Skeletal muscle satellite cell (primary cell): ENCODE data around the gene AXDND1.
"Not testable (repeated sequence)": the region's sequence is repeated elsewhere in the genome, so short reads cannot be mapped to it uniquely, and the experiment has no call there.

Source experiments
- H3K27me3 ChIP-seq: 2 replicates; pipeline ENCODE4 v1.7.0; 2013; ENCODE audit warnings: low read length; ENCODE audit not compliant: control insufficient read depth, insufficient read depth
- H3K36me3 ChIP-seq: 2 replicates; pipeline ENCODE4 v1.7.0; 2013; ENCODE audit warnings: mild to moderate bottlenecking, control low read depth, low read length; ENCODE audit not compliant: insufficient read depth
- H3K4me1 ChIP-seq: 2 replicates; pipeline ENCODE4 v1.7.0; 2013; ENCODE audit warnings: low read length; ENCODE audit not compliant: control insufficient read depth, insufficient read depth
- H3K4me2 ChIP-seq: 2 replicates; pipeline ENCODE4 v1.7.0; 2013; ENCODE audit warnings: mild to moderate bottlenecking, low read length
- H3K4me3 ChIP-seq: 2 replicates; pipeline ENCODE4 v1.7.0; 2013; ENCODE audit warnings: low read length
- H3K9ac ChIP-seq: 2 replicates; pipeline ENCODE4 v1.7.0; 2013; ENCODE audit warnings: mild to moderate bottlenecking, low read depth, low read length, moderate library complexity
- H3K9me3 ChIP-seq: replicated peaks from 2 replicates; pipeline ENCODE4 v1.7.0; 2013; ENCODE audit warnings: mild to moderate bottlenecking, control low read depth, low read length

Gene AXDND1

DNA sequence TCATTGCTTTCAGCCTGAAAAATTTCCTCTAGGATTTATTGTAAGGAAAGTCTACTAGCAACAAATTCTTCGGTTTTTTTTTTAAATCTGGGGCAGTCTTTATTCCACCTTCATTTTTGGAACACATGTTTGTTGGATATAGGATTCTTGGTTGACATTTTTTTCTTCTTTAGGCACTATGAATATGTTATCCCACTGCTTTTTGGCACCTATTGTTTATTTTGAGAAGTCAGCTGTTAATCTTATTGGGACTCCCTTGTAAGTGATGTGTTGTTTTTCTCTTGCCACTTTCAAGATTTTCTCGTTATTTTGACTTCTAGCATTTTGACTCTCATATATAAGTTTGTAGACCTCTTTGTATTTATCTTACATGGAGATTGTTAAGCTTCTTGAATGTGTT, 110.7 kb downstream of the AXDND1 start:
- H3K4me1 ChIP-seq, result no peaks in the 10 kb centered on the region
- no peaks in the 10 kb centered on the region for H3K9me3 ChIP-seq
- no peaks in the 10 kb centered on the region for H3K36me3 ChIP-seq
- no peaks in the 10 kb centered on the region for H3K27me3 ChIP-seq
- H3K4me2 ChIP-seq, result no peak overlapping the region
- H3K9ac ChIP-seq, result no peak overlapping the region
- H3K4me3 ChIP-seq, result no peak overlapping the region

DNA sequence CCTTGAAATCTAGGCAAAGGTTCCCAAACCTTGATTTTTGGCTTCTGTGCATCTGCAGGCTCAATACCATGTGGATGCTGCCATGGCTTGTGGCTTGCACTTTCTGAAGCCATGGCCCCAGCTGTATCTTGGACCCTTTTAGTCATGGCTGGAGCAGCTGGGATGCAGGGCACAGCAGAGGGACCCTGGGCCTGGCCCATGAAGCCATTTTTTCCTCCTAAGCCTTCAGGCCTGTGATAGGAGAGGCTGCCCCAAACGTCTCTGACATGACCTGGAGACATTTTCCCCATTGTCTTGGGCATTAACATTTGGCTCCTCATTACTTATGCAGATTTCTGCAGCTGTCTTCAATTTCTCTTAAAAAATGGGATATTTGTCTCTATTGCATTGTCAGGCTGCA, 112.6 kb downstream of the AXDND1 start:
- H3K27me3 ChIP-seq, result no peaks in the 10 kb centered on the region
- H3K4me1 ChIP-seq, result no peaks in the 10 kb centered on the region
- no peak overlapping the region for H3K4me3 ChIP-seq
- H3K9me3 ChIP-seq, result no peaks in the 10 kb centered on the region
- H3K4me2 ChIP-seq, result no peak overlapping the region
- no peak overlapping the region for H3K9ac ChIP-seq
- H3K36me3 ChIP-seq, result no peaks in the 10 kb centered on the region

DNA sequence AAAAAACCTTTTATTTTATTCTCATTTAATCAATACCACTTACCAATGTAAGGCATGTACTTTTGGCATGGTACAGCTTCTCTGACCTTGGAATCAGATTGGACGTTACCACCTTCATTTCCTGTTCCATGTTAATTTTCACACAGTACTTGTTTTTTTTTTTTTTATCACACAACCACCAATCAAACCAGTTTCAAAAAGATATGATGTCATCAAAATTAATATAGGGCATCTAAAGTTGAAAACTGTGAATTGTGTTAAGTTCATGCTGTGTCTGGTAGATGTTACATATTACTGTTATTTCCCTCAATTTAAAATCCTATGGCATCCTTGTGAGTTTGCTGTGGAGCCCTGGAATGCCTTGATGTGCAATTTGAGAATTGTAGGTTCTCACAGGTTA, 124.8 kb downstream of the AXDND1 start:
- no peaks in the 10 kb centered on the region for H3K4me1 ChIP-seq
- no peak overlapping the region for H3K9ac ChIP-seq
- H3K4me2 ChIP-seq, result no peak overlapping the region
- H3K9me3 ChIP-seq, result no peaks in the 10 kb centered on the region
- H3K27me3 ChIP-seq, result no peaks in the 10 kb centered on the region
- no peak overlapping the region for H3K4me3 ChIP-seq
- H3K36me3 ChIP-seq, result no peaks in the 10 kb centered on the region

DNA sequence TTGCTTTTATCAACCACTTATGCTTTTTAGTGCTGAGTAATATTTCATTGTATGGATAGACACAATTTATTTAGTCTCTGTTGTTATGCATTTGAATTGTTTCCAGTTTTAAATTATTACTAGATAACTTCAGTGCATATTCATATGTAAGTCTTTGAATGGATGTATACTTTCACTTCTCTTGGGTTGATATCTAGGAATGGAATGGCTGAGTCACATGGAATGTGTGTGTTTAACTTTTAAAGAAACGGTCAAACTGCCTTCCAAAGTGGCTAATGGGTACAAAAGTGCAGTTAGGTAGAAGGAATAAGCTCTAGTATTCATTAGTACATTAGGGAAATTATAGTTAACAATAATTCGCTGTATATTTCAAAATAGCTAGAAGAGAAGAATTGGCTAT, 127.6 kb downstream of the AXDND1 start:
- Histone ChIP-seq H3K4me1 (no peaks in the 10 kb centered on the region), H3K4me2 (no peak overlapping the region), H3K4me3 (no peak overlapping the region), H3K9ac (no peak overlapping the region), H3K36me3 (no peaks in the 10 kb centered on the region), H3K9me3 (no peaks in the 10 kb centered on the region), H3K27me3 (no peaks in the 10 kb centered on the region)

DNA sequence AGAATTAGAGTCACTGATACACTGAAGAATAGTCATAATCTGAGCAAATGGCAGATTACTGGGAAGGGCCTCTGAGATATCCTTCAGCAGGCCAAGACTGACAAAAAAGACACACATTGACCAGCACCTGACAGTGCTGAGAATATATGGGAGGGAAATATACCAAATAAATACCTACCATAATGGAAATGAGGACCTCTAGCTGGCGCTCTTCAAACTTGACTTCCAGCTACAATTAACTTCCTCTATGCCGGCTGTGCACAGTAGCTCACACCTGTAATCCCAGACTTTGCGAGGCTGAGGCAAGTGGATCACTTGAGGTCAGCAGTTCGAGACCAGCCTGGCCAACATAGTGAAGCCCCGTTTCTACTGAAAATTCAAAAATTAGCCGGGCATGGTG, 140.4 kb downstream of the AXDND1 start:
- Histone ChIP-seq H3K27me3 (no peaks in the 10 kb centered on the region), H3K36me3 (no peaks in the 10 kb centered on the region), H3K9ac (no peak overlapping the region), H3K4me3 (no peak overlapping the region), H3K4me2 (no peak overlapping the region), H3K4me1 (no peaks in the 10 kb centered on the region), H3K9me3 (no peaks in the 10 kb centered on the region)

DNA sequence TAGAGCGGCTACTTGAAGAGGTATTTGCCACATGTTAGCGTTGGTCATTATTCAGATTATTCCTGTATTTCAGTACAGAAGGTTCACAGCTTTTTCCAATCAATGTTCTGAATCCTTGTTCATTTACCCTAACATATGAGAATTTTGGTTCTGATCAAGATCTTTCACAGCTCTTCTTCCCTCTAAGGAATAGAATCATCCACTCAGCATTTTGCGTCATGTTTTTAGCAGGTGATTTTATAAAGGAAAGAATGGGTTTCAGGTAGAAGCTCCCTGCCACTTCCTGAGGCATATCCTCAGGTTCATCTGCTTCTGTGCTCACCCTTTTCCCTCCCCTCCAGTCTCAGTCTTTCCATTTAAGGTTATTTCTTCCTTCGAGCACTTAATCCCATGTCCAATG, 143.6 kb downstream of the AXDND1 start:
- Histone ChIP-seq H3K36me3 (no peaks in the 10 kb centered on the region), H3K4me3 (no peak overlapping the region), H3K4me2 (no peak overlapping the region), H3K4me1 (no peaks in the 10 kb centered on the region), H3K9me3 (no peaks in the 10 kb centered on the region), H3K9ac (no peak overlapping the region), H3K27me3 (no peaks in the 10 kb centered on the region)

DNA sequence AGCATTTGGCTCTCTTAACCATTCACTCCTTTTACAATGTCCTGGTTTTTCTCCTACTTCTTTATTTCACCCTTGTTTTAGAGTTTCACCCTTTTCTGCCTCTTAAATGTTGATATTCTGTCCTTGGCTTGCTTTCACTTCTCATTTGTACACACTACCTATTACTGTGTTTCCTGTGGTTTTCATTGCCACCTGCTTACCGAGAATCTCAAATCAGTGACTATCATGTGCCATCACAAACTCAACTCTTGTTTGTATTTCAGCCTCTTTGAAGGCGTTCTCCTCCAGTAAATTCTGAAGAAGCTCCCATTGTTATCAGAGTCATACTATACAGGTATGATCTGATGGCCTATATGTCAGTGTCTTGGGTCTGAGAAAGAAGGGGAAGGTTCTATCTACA, 144.3 kb downstream of the AXDND1 start:
- no peaks in the 10 kb centered on the region for H3K27me3 ChIP-seq
- H3K4me3 ChIP-seq, result no peak overlapping the region
- H3K36me3 ChIP-seq, result no peaks in the 10 kb centered on the region
- H3K9ac ChIP-seq, result no peak overlapping the region
- no peaks in the 10 kb centered on the region for H3K4me1 ChIP-seq
- H3K9me3 ChIP-seq, result no peaks in the 10 kb centered on the region
- no peak overlapping the region for H3K4me2 ChIP-seq

DNA sequence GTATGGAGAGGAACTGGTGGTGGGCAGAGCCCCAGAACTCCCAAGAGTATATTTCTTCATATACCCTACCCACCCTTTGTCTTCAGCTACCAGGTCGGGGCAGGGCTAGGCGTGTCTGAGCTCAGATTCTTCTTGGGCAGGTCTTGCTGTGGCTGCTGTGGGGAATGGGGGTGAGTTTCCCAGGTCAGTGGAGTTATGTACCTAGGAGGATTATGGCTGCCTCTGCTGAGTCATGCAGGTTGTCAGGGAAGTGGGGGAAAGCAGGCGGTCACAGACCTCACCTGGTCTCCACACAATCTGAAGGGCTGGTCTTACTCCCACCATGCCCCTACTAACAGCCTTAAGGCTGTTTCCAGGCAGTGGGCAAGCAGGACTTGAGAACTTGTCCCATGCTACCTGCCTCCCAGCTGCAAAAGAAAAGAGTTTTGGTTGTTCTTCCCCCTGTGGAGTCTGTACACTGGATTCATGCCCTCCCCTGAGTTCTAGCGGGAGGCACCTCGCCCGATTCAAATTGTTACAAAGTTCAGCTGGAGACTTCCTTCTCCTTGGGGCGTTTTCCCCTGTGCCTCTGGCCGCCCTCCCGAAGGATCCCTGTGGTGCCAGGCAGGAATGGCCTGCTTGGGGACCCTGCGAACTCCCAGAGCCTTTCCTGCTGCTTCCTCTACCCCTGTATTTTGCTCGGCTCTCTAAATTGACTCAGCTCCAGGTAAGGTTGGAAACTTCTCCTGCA, 151.4 kb downstream of the AXDND1 start:
- Histone ChIP-seq H3K4me3 (no peak overlapping the region), H3K4me2 (no peak overlapping the region), H3K4me1 (no peaks in the 10 kb centered on the region), H3K9me3 (no peaks in the 10 kb centered on the region), H3K9ac (no peak overlapping the region), H3K27me3 (no peaks in the 10 kb centered on the region), H3K36me3 (no peaks in the 10 kb centered on the region)

DNA sequence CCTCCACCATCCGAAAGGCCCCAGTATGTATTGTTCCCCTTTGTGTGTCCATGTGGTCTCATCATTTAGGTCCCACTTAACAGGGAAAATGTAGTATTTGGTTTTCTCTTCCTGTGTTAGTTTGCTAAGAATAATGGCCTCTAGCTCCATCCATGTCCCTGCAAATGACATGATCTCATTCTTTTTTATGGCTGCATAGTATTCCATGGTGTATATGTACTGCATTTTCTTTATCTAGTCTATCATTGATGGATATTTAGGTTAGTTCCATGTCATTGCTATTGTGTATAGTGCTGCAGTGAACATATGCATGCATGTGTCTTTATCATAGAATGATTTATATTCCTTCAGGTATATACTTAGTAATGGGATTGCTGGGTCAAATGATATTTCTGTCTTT, 152.8 kb downstream of the AXDND1 start:
- H3K36me3 ChIP-seq, H3K4me1 ChIP-seq, H3K4me2 ChIP-seq, H3K27me3 ChIP-seq, H3K9me3 ChIP-seq, H3K4me3 ChIP-seq, H3K9ac ChIP-seq: not testable (repeated sequence)

DNA sequence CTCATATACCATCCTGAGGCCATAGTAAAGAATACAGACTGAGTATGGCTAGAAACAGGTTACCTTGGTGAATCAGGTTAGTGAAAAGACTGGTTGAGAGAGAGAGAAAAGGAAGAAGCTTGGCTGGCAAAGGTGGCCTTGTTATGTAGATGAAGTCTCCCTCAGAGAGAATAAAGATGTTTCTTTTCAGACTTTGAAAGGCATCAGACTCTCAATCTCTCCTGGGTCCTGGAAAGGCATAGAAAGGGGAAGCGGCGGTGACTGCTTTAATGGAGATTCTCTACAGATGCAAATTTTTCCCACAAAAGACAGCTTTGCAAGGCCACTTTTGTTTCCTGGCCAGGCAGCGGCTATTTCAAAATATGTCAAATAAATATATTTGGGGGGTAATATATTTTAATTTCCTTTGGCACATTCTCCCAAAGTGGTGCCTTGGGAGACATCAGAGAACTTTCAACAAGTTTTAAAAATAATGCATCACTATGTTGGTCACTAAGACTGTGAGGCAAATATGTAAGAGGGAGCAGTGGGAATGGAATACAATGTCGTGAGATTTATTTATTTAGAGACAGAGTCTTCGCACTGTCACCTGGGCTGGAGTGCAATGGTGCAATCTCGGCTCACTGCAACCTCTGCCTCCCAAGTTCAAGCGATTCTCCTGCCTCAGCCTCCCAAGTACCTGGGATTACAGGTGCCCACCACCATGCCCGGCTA, 163.9 kb downstream of the AXDND1 start:
- Histone ChIP-seq H3K4me3 (no peak overlapping the region), H3K9ac (no peak overlapping the region), H3K4me2 (no peak overlapping the region), H3K9me3 (no peaks in the 10 kb centered on the region), H3K27me3 (no peaks in the 10 kb centered on the region), H3K4me1 (no peaks in the 10 kb centered on the region), H3K36me3 (no peaks in the 10 kb centered on the region)

DNA sequence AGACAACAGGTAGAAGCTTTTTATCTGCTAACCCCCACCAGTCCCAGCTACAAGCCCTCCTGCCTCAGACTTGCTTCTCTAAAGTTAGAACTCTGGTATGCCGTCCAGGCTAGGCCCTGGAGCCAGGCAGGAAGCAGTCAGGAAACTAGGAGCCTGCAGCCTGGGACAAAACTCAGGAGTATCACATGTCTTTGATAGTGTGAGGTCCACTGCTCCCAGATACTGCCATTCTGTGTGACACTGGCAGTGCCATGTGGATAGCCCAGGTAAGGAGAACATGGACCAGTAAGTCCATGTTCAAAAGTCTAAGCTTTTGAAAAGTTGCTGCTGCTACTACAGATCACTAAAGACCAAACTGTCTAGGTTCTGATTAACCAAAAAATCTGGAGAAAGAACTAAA, 164.6 kb downstream of the AXDND1 start:
- H3K9me3 ChIP-seq, result no peaks in the 10 kb centered on the region
- no peaks in the 10 kb centered on the region for H3K4me1 ChIP-seq
- H3K27me3 ChIP-seq, result no peaks in the 10 kb centered on the region
- H3K9ac ChIP-seq, result no peak overlapping the region
- no peak overlapping the region for H3K4me2 ChIP-seq
- no peak overlapping the region for H3K4me3 ChIP-seq
- H3K36me3 ChIP-seq, result no peaks in the 10 kb centered on the region

DNA sequence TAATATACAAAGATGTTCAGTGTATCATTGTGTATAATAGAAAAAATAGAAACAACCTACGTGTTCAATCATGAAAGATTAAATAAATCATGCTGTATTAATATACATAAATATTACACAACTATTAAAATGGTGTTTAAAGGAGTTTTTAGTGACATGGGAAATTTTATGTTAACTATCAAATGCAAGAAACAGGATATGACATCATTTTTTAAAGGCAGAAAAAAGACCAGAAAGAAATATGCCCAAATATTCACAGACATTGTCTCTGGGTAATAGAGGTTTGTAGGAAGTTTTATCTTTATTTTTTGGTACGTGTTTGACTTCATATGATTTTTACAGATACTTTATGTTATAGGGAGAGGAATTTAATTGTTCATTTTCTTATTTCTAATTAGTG, 176.0 kb downstream of the AXDND1 start:
- no peaks in the 10 kb centered on the region for H3K27me3 ChIP-seq
- no peak overlapping the region for H3K4me3 ChIP-seq
- H3K9me3 ChIP-seq, result no peaks in the 10 kb centered on the region
- H3K36me3 ChIP-seq, result no peaks in the 10 kb centered on the region
- no peak overlapping the region for H3K9ac ChIP-seq
- no peaks in the 10 kb centered on the region for H3K4me1 ChIP-seq
- no peak overlapping the region for H3K4me2 ChIP-seq
